AG04450 (cell line): Measurements from ENCODE around the gene MED13. TPM values are rescaled to one million over a fixed set of nuclear protein-coding genes. Genes with fewer than 3 reads are reported as not detected.

Experiments
- CTCF ChIA-PET: fragments of 300-600, 350-600 bp; formaldehyde crosslinking; extraction: SDS; loops from one replicate; lab custom pipeline; 2022; ENCODE audit warnings: antibody characterized with exemption, inconsistent platforms; lab: Charles Lee
- POLR2A ChIA-PET: fragments of 350-600 bp; formaldehyde crosslinking; extraction: SDS; loops from one replicate; lab custom pipeline; 2021; ENCODE audit warnings: antibody characterized with exemption, inconsistent platforms; lab: Yijun Ruan, JAX
- DNase-seq: peaks from one replicate; pipeline ENCODE4 v3.0.0-alpha.2; 2011; ENCODE audit warnings: low read depth, low spot score
- H3K27ac ChIP-seq: one replicate; pipeline ENCODE4 v1.5.1; 2012; ENCODE audit warnings: low read depth, low read length, control low read depth
- H3K27me3 ChIP-seq: one replicate; pipeline ENCODE4 v1.6.0; 2012; ENCODE audit warnings: low read length; ENCODE audit not compliant: control insufficient read depth, insufficient read depth
- H3K4me3 ChIP-seq: 2 replicates; pipeline ENCODE4 v1.5.1; 2011; ENCODE audit warnings: mild to moderate bottlenecking, low read depth, low read length, control low read depth
- H3K9me3 ChIP-seq: 2 replicates; pipeline ENCODE4 v1.5.1; 2012; ENCODE audit warnings: low read length; ENCODE audit not compliant: control insufficient read depth, insufficient read depth
- polyA plus RNA-seq: library from polyadenylated mRNA; depleted of rRNA; stranded (reverse); fragments of >200 nt; gene quantifications from 2 replicates; pipeline ENCODE4 v1.2.3, GENCODE V29; 2011
- TF ChIP-seq, protein P1 (sequence below): IDR thresholded peaks from 2 replicates; pipeline ENCODE4 v1.5.1; 2011; ENCODE audit warnings: low read depth, low read length, control low read depth, inconsistent platforms

The MED13 gene
- polyA plus RNA-seq, 1 experiment: 35.2 TPM

DNA sequence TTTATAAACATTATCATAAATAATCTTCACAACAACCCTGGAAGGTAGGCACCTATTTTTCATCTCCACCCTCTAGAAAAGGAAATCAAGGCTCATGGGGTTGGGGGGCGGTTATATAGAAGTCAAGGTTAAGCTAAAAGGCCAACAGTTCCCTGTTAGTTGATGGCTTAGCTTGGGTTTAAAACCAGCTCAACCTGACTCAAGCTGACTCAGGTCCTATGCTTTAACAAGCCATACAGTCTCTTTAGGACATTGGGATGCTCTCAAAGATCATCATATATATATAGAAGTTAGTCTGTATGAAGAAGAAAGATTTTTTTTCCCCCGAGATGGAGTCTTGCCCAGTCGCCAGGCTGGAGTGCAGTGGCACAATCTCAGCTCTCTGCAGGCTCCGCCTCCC is 44.8 kb upstream of the MED13 start:
- H3K9me3 ChIP-seq: no peaks in the 10 kb centered on the region
- no peak overlapping the region for H3K4me3 ChIP-seq
- ChIA-PET CTCF (interaction anchor here (0.6 to 1.5 kb wide), 4 partner anchors 8 to 82 kb away, joined by 3 to 5 read pairs (median 4); no protein-coding TSS in a partner anchor), POLR2A (no interaction called here)
- no peak for DNase-seq
- no peak overlapping the region for H3K27ac ChIP-seq
- TF ChIP-seq, protein P1, sequence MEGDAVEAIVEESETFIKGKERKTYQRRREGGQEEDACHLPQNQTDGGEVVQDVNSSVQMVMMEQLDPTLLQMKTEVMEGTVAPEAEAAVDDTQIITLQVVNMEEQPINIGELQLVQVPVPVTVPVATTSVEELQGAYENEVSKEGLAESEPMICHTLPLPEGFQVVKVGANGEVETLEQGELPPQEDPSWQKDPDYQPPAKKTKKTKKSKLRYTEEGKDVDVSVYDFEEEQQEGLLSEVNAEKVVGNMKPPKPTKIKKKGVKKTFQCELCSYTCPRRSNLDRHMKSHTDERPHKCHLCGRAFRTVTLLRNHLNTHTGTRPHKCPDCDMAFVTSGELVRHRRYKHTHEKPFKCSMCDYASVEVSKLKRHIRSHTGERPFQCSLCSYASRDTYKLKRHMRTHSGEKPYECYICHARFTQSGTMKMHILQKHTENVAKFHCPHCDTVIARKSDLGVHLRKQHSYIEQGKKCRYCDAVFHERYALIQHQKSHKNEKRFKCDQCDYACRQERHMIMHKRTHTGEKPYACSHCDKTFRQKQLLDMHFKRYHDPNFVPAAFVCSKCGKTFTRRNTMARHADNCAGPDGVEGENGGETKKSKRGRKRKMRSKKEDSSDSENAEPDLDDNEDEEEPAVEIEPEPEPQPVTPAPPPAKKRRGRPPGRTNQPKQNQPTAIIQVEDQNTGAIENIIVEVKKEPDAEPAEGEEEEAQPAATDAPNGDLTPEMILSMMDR: no peak
- H3K27me3 ChIP-seq: peaks cover 10% of the 10 kb centered on the region

DNA sequence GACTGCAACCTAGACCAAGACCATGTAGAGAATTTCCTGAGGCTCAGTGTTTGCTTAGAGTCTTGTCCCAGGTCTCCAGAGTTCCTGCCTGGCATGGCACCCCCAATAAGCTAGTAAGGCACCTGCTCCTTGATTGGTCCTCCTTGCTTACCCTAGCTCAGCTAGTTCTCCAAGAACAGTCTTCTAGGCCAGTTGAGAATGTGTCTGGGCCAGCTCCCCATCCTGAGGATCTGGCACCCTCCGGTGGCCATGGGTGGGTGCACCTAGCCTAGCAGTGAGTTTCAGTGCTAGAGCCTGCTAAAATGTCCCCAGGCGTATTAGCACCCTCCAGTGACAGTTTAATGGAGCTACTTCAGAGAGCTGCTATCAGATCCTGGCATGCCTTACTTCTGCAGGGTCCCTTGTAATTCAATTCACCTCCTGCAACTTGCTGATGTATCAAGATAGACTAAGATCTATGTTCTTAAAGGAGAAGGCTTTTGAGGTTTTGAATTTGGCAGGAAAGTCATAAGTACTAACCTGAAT is 44.4 kb upstream of the MED13 start:
- no peaks in the 10 kb centered on the region for H3K9me3 ChIP-seq
- DNase-seq: peak; percentile 10
- ChIA-PET POLR2A (interaction anchor here (0.6 kb wide), 1 partner anchor 246 kb away, joined by 4 read pairs; the partner anchor contains the start of gene BRIP1), CTCF (interaction anchor here (0.6 to 1.5 kb wide), 5 partner anchors 8 to 81 kb away, joined by 3 to 5 read pairs (median 3); no protein-coding TSS in a partner anchor)
- H3K27me3 ChIP-seq: peaks cover 10% of the 10 kb centered on the region
- no peak overlapping the region for H3K4me3 ChIP-seq
- TF ChIP-seq, protein P1: peak; percentile 62
- H3K27ac ChIP-seq: no peak overlapping the region

DNA sequence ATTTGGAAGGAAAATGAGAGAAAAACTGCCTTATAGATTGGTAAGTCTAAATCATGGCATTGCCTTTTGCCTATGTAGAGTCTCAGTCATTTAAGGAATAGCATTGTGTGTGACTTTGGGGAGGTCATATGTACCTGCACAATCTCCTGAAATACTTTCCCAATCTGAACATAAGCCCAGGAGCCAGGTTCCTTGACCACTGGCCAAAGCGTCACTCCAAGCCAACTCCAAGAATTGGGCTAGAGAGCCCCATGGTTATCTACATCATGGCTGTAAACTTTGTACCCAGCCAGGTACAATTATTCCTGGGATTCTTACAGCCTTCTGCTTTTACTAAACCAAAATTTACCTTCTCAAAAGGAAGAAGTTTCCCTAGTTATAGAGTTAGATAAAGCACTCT is 40.8 kb upstream of the MED13 start:
- TF ChIP-seq, protein P1: no peak
- no peak for DNase-seq
- ChIA-PET CTCF (no interaction called here), POLR2A (no interaction called here)
- H3K27me3 ChIP-seq: peaks cover 10% of the 10 kb centered on the region
- no peak overlapping the region for H3K27ac ChIP-seq
- H3K9me3 ChIP-seq: no peaks in the 10 kb centered on the region
- H3K4me3 ChIP-seq: no peak overlapping the region

DNA sequence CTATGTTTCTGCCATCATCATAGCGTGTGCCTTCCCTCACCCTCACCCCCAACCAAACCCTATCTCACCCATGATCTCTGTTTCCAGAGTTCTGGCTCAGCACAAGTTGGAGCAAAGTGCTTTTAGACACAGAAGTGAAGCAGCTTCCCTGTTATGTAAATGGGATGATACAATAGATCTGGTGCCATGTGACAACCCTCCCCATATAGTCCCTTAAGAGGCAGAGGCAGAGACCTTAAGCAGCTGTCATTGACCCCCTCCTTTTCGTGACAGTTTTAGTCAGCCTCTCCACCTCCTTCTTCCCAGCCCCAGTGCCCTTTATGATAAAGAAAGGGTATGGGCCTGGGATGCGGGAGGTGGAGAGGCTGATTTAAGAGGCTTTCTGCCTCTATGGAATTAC is 40.3 kb upstream of the MED13 start:
- ChIA-PET CTCF (no interaction called here), POLR2A (no interaction called here)
- no peak for DNase-seq
- TF ChIP-seq, protein P1: no peak
- Histone ChIP-seq H3K27ac (no peak overlapping the region), H3K4me3 (no peak overlapping the region), H3K9me3 (no peaks in the 10 kb centered on the region), H3K27me3 (peaks cover 10% of the 10 kb centered on the region)

DNA sequence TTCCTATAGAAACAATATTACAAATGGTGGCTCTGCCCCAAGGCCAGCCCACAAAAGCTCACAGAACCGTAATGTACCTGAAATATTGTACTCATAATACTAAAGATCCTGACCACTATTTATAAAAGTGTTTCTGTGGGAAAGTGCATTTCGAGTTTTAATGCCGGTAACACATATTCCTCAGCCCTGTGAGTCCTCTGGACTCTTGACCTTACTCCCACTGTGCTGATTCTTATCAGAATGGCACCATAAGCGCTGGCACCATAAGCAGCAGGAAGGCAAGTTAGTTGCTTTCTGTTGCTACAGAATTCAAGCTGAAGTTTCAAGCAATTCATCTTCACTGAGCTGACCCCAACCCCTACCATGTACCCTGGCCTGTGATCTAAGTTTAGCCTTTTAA is 36.4 kb upstream of the MED13 start:
- POLR2A ChIA-PET: no interaction called here
- Histone ChIP-seq H3K27ac (no peak overlapping the region), H3K27me3 (peaks cover 8% of the 10 kb centered on the region), H3K4me3 (no peak overlapping the region), H3K9me3 (no peaks in the 10 kb centered on the region)
- no peak for DNase-seq
- CTCF ChIA-PET: interaction anchor here (0.7 to 1.5 kb wide), 2 partner anchors 8 to 35 kb away, joined by 3 to 5 read pairs; no protein-coding TSS in a partner anchor
- TF ChIP-seq, protein P1: no peak
